Measurements from ENCODE around the gene PTPRJ.

DNA sequence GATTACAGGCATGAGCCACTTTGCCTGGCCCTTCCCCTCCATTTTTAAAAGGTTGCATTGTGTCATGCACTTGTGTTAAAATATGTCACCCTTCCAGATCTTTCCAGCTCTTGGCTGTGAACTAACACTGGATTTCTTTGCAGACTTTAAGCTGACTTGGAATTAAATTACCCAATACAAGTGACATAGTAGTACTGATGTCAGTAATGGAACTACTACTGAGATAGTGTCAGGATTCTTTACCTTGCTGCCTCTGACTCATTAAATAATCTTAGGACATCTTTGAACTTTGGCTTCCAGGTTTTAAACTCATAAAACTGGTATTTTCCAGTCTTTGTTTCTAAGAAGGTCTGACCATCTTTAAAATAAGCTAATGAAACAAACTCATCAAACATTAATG lies 184.5 kb downstream of the PTPRJ start:
- TF ChIP-seq POLR2A (IDR thresholded peaks at IDR 0.05; ENCODE audit: low read depth, low read length) (no peak), USF2 (IDR thresholded peaks at IDR 0.05; ENCODE audit: low read depth, low read length) (no peak), RFX5 (IDR thresholded peaks at IDR 0.05; ENCODE audit: low read depth, low read length) (no peak), CEBPB (IDR thresholded peaks at IDR 0.05; ENCODE audit: low read depth, low read length) (no peak), RAD21 (IDR thresholded peaks at IDR 0.05; ENCODE audit: low read length) (no peak), MAFK (IDR thresholded peaks at IDR 0.05; ENCODE audit: low read depth, low read length) (no peak), CHD1 (IDR thresholded peaks at IDR 0.05; ENCODE audit: low read depth, low read length) (no peak), SMC3 (IDR thresholded peaks at IDR 0.05; ENCODE audit: low read depth, low read length) (no peak), MXI1 (IDR thresholded peaks at IDR 0.05; ENCODE audit: borderline replicate concordance, low read depth, low read length) (no peak)
- TF ChIP-seq, protein P1, sequence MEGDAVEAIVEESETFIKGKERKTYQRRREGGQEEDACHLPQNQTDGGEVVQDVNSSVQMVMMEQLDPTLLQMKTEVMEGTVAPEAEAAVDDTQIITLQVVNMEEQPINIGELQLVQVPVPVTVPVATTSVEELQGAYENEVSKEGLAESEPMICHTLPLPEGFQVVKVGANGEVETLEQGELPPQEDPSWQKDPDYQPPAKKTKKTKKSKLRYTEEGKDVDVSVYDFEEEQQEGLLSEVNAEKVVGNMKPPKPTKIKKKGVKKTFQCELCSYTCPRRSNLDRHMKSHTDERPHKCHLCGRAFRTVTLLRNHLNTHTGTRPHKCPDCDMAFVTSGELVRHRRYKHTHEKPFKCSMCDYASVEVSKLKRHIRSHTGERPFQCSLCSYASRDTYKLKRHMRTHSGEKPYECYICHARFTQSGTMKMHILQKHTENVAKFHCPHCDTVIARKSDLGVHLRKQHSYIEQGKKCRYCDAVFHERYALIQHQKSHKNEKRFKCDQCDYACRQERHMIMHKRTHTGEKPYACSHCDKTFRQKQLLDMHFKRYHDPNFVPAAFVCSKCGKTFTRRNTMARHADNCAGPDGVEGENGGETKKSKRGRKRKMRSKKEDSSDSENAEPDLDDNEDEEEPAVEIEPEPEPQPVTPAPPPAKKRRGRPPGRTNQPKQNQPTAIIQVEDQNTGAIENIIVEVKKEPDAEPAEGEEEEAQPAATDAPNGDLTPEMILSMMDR (conservative IDR thresholded peaks at IDR 0.05; ENCODE audit: low read depth, low read length), result no peak
- TF ChIP-seq, protein P2, sequence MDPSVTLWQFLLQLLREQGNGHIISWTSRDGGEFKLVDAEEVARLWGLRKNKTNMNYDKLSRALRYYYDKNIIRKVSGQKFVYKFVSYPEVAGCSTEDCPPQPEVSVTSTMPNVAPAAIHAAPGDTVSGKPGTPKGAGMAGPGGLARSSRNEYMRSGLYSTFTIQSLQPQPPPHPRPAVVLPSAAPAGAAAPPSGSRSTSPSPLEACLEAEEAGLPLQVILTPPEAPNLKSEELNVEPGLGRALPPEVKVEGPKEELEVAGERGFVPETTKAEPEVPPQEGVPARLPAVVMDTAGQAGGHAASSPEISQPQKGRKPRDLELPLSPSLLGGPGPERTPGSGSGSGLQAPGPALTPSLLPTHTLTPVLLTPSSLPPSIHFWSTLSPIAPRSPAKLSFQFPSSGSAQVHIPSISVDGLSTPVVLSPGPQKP (IDR thresholded peaks at IDR 0.05; ENCODE audit: borderline replicate concordance, low read depth, low read length), result no peak
